GM12878 (cell line): Measurements from ENCODE around the gene SRRM3.

Experiments used
- BCL11A ChIP-seq: IDR thresholded peaks from 2 replicates; pipeline ENCODE4 v1.6.1; 2011; ENCODE audit warnings: low read depth, low read length
- CBFB ChIP-seq: IDR thresholded peaks from 2 replicates; pipeline ENCODE4 v1.6.1; 2016; ENCODE audit warnings: antibody characterized with exemption, low read depth
- NR2C2 ChIP-seq: IDR thresholded peaks from 2 replicates; pipeline ENCODE4 v1.6.1; 2011; ENCODE audit warnings: borderline replicate concordance, low read depth; ENCODE audit not compliant: control insufficient read depth, insufficient read length
- PML ChIP-seq: IDR thresholded peaks from 2 replicates; pipeline ENCODE4 v1.6.1; 2012; ENCODE audit warnings: low read length, inconsistent platforms
- POLR2A ChIP-seq: IDR thresholded peaks from 2 replicates; pipeline ENCODE4 v1.6.1; 2011; ENCODE audit warnings: low read depth, mild to moderate bottlenecking, low read length
- RAD51 ChIP-seq: fragments of 450-650 bp; IDR thresholded peaks from 2 replicates; pipeline ENCODE4 v1.6.1; 2016; ENCODE audit warnings: moderate library complexity, mild to moderate bottlenecking, inconsistent platforms
- RCOR1 ChIP-seq: conservative IDR thresholded peaks from 2 replicates; pipeline ENCODE4 v1.6.1; 2012; ENCODE audit warnings: low read depth, low read length, improper control_type of control experiment
- SMAD1 ChIP-seq: fragments of 450-650 bp; IDR thresholded peaks from 2 replicates; pipeline ENCODE4 v1.6.1; 2018; ENCODE audit warnings: mild to moderate bottlenecking, low read depth; ENCODE audit not compliant: partially characterized antibody
- SP1 ChIP-seq: IDR thresholded peaks from one replicate; pipeline ENCODE4 v1.6.1; 2011; ENCODE audit warnings: low read depth, low read length
- STAT1 ChIP-seq: fragments of 450-650 bp; conservative IDR thresholded peaks from 2 replicates; pipeline ENCODE4 v1.6.1; 2014; ENCODE audit warnings: antibody characterized with exemption, mild to moderate bottlenecking
- TCF7 ChIP-seq: IDR thresholded peaks from 2 replicates; pipeline ENCODE4 v1.6.1; 2014; ENCODE audit warnings: antibody characterized with exemption, borderline replicate concordance
- TF ChIP-seq, protein P1 (sequence below), 3 experiments: IDR thresholded peaks in 2 of 3; conservative IDR thresholded peaks in 1 of 3; 2 replicates each; pipeline ENCODE4 v1.5.1; 2011; ENCODE audit warnings: low read depth in 3 of 3, low read length in 3 of 3, mild to moderate bottlenecking in 3 of 3, control low read depth in 2 of 3, moderate library complexity in 2 of 3, inconsistent platforms in 1 of 3, mixed read lengths in 1 of 3; ENCODE audit not compliant: control insufficient read depth in 2 of 3, insufficient read depth in 1 of 3; ENCODE audit errors: extremely low read depth in 1 of 3

DNA sequence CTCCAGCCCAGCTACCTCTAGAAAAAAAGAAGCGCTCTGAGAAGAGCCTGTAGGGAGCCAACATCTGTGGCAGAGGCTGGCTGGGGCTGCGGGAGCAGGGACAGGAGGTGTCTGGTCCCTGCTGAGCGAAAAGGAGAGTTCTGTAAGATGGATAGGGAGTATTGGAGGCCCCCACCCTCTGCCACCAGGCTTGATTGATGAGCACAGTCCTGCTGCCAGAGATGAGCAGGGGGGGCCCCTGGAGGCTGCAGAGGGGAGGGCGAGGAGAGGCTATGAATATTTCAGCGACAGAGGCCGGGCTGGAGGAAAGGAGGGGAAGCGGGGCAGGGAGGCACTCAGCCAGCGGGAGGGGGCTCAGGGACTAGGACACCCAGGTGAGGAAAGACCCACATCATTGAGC lies 56.3 kb downstream of the SRRM3 start:
- TF ChIP-seq POLR2A (no peak), STAT1 (no peak), CBFB (no peak), BCL11A (no peak), NR2C2 (no peak), TCF7 (no peak), RAD51 (no peak), SP1 (no peak), SMAD1 (no peak), RCOR1 (no peak), PML (no peak)
- TF ChIP-seq, protein P1, sequence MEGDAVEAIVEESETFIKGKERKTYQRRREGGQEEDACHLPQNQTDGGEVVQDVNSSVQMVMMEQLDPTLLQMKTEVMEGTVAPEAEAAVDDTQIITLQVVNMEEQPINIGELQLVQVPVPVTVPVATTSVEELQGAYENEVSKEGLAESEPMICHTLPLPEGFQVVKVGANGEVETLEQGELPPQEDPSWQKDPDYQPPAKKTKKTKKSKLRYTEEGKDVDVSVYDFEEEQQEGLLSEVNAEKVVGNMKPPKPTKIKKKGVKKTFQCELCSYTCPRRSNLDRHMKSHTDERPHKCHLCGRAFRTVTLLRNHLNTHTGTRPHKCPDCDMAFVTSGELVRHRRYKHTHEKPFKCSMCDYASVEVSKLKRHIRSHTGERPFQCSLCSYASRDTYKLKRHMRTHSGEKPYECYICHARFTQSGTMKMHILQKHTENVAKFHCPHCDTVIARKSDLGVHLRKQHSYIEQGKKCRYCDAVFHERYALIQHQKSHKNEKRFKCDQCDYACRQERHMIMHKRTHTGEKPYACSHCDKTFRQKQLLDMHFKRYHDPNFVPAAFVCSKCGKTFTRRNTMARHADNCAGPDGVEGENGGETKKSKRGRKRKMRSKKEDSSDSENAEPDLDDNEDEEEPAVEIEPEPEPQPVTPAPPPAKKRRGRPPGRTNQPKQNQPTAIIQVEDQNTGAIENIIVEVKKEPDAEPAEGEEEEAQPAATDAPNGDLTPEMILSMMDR (IDR thresholded peaks at IDR 0.05 in 2 of 3, conservative IDR thresholded peaks at IDR 0.05 in 1 of 3; ENCODE audit: control insufficient read depth in 2 of 3, extremely low read depth in 1 of 3, insufficient read depth in 1 of 3, low read depth in 3 of 3, low read length in 3 of 3) = no peak
